Measurements from ENCODE around the gene HIVEP3.

The HIVEP3 gene

GRCh38 chr1:41779360-41779759 is 139.4 kb downstream of the HIVEP3 start:
- DNase-seq: no peak

GRCh38 chr1:41777695-41778094 is 141.0 kb downstream of the HIVEP3 start:
- no peak for DNase-seq

- DNase-seq: no peak
These were observed 141.8 kb downstream of the HIVEP3 start for GRCh38 chr1:41776891-41777441.

- DNase-seq: no peak
These were observed 142.7 kb downstream of the HIVEP3 start for GRCh38 chr1:41775956-41776585.

GRCh38 chr1:41774471-41774990 is 144.2 kb downstream of the HIVEP3 start:
- no peak for DNase-seq

GRCh38 chr1:41773842-41774241 is 144.9 kb downstream of the HIVEP3 start:
- no peak for DNase-seq

- DNase-seq: no peak
These were observed 145.6 kb downstream of the HIVEP3 start for GRCh38 chr1:41773144-41773591.

GRCh38 chr1:41769068-41769467 is 149.7 kb downstream of the HIVEP3 start:
- DNase-seq: no peak

- DNase-seq: no peak
These were observed 150.1 kb downstream of the HIVEP3 start for GRCh38 chr1:41768583-41768982.

- DNase-seq: no peak
These were observed 150.9 kb downstream of the HIVEP3 start for GRCh38 chr1:41767534-41768525.

- no peak for DNase-seq
These were observed 152.2 kb downstream of the HIVEP3 start for GRCh38 chr1:41766546-41766945.

- DNase-seq: no peak
These were observed 152.7 kb downstream of the HIVEP3 start for GRCh38 chr1:41766041-41766440.

GRCh38 chr1:41765152-41765551 is 153.6 kb downstream of the HIVEP3 start:
- DNase-seq: no peak

GRCh38 chr1:41764656-41765055 is 154.1 kb downstream of the HIVEP3 start:
- no peak for DNase-seq

GRCh38 chr1:41762777-41763176 is 155.9 kb downstream of the HIVEP3 start:
- DNase-seq: no peak

- DNase-seq: no peak
These were observed 156.5 kb downstream of the HIVEP3 start for GRCh38 chr1:41762251-41762650.

- DNase-seq: no peak
These were observed 159.7 kb downstream of the HIVEP3 start for GRCh38 chr1:41758904-41759548.

GRCh38 chr1:41758500-41758899 is 160.2 kb downstream of the HIVEP3 start:
- DNase-seq: no peak

- no peak for DNase-seq
These were observed 164.2 kb downstream of the HIVEP3 start for GRCh38 chr1:41754540-41754939.

- DNase-seq: no peak
These were observed 166.1 kb downstream of the HIVEP3 start for GRCh38 chr1:41752514-41753170.

GRCh38 chr1:41751804-41752513 is 166.8 kb downstream of the HIVEP3 start:
- no peak for DNase-seq

All from NCI-H1436 (cell line).